Smooth muscle cell (in vitro differentiated cells): Measurements from ENCODE around the gene POLRMT. TPM values are rescaled to one million over a fixed set of nuclear protein-coding genes. Genes with fewer than 3 reads are reported as not detected.
A peak's percentile ranks its signal among the peaks of the same experiment; 100 is the strongest.

Experiments used
- DNase-seq: peaks from one replicate; lab custom pipeline; 2025; ENCODE audit not compliant: unreplicated experiment; lab: John Stamatoyannopoulos, UW
- H2AFZ ChIP-seq: fragments of 200-600 bp; sonication (generic); 2 replicates; pipeline ENCODE4 v1.6.0; 2016; ENCODE audit warnings: antibody characterized with exemption, low read depth, mild to moderate bottlenecking
- H3F3A ChIP-seq: fragments of 200-600 bp; sonication (generic); 2 replicates; pipeline ENCODE4 v1.6.0; 2017; ENCODE audit warnings: antibody characterized with exemption, low read depth
- H3K27ac ChIP-seq: fragments of 200-600 bp; sonication (generic); 2 replicates; pipeline ENCODE4 v1.5.1; 2016; ENCODE audit warnings: low read depth, mild to moderate bottlenecking
- H3K27me3 ChIP-seq: fragments of 200-600 bp; sonication (generic); 2 replicates; pipeline ENCODE4 v1.6.1; 2016; ENCODE audit warnings: low read depth, mild to moderate bottlenecking
- H3K36me3 ChIP-seq: fragments of 200-600 bp; sonication (generic); 2 replicates; pipeline ENCODE4 v1.5.1; 2016; ENCODE audit warnings: low read depth
- H3K4me1 ChIP-seq: fragments of 200-600 bp; sonication (generic); 2 replicates; pipeline ENCODE4 v1.5.1; 2016; ENCODE audit warnings: low read depth
- H3K4me2 ChIP-seq: fragments of 200-600 bp; sonication (generic); 2 replicates; pipeline ENCODE4 v1.6.0; 2016; ENCODE audit warnings: mild to moderate bottlenecking
- H3K4me3 ChIP-seq: fragments of 200-600 bp; sonication (generic); 2 replicates; pipeline ENCODE4 v1.5.1; 2016; ENCODE audit warnings: mild to moderate bottlenecking
- H3K79me2 ChIP-seq: fragments of 200-600 bp; sonication (generic); 2 replicates; pipeline ENCODE4 v1.6.0; 2016; ENCODE audit warnings: low read depth, mild to moderate bottlenecking
- H3K9ac ChIP-seq: fragments of 200-600 bp; sonication (generic); 2 replicates; pipeline ENCODE4 v1.6.0; 2016; ENCODE audit warnings: low read depth
- H3K9me3 ChIP-seq: fragments of 200-600 bp; sonication (generic); replicated peaks from 2 replicates; pipeline ENCODE4 v1.5.1; 2016; ENCODE audit warnings: low read depth
- H4K20me1 ChIP-seq: fragments of 200-600 bp; sonication (generic); 2 replicates; pipeline ENCODE4 v1.6.0; 2016; ENCODE audit warnings: low read depth
- WGBS: methylation state at CpG from one replicate; pipeline ENCODE4 v1.1.7; 2016; ENCODE audit warnings: low lambda C conversion rate; 5-methylcytosine and 5-hydroxymethylcytosine counted together
- polyA plus RNA-seq: library from polyadenylated mRNA; unstranded; fragments of >200 nt; fragmentation: Nextera tagmentation; extraction: Ambion mirVana; gene quantifications from 2 replicates; pipeline ENCODE4 v1.2.1, GENCODE V29; 2016
- total RNA-seq: library from RNA; depleted of rRNA; stranded (reverse); fragments of >200 nt; gene quantifications from 2 replicates; pipeline ENCODE4 v1.2.3, GENCODE V29; 2014
- TF ChIP-seq, protein P1 (sequence below): fragments of 200-600 bp; sonication (generic); IDR thresholded peaks from 2 replicates; pipeline ENCODE4 v1.5.1; 2017; ENCODE audit warnings: borderline replicate concordance, mild to moderate bottlenecking, antibody characterized with exemption; ENCODE audit not compliant: insufficient read depth, poor library complexity, severe bottlenecking

POLRMT gene
- total and polyA plus RNA-seq, 2 experiments from 2014 or later: 23.8 to 74.2 TPM

DNA sequence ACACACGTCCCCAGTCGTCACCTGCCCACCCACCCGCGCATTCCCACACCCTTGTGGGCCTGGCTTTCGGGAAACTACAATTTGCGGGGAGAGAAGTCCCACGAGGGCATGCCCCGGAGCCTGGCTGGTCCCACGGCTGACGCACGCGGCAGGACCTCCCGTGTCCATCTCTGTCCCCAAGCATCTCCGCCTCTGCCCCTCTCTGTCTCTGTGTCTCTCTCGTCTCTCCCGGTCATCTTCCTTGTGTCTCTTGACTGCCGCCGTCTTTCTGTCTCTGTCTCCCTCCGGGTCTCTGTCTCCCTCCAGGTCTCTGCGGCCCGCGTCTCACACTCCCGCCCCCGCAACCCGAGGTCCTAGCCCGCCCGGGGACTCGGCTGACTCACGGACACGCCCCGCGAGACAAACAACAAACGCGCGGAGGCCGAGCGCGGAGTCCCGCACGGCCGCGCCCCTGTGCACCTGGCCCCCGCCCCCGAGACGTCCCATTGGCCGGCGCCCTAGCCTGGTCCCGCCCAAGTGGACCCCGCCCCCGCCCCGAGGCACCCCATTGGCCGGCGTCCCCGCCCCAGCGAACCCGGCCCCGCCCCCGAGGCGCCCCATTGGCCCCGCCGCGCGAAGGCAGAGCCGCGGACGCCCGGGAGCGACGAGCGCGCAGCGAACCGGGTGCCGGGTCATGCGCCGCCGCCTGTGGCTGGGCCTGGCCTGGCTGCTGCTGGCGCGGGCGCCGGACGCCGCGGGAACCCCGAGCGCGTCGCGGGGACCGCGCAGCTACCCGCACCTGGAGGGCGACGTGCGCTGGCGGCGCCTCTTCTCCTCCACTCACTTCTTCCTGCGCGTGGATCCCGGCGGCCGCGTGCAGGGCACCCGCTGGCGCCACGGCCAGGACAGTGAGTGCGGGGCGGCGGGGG is 6.2 kb upstream of the POLRMT start, which contains the start of gene FGF22:
Gene FGF22, plus strand, starts transcription at position 627 of the 908 bp plus-strand sequence. Its CDS starts 47 bp downstream, at position 674.
- Histone ChIP-seq H3K36me3 (no peaks in the 10 kb centered on the region), H3K9me3 (no peaks in the 10 kb centered on the region), H3K4me1 (no peaks in the 10 kb centered on the region), H3K79me2 (no peaks in the 10 kb centered on the region), H3K4me3 (peak within 1 kb of the TSS; percentile 48), H3K27ac (no peak within 1 kb of the TSS), H3K4me2 (peak within 1 kb of the TSS; percentile 86), H4K20me1 (no peaks in the 10 kb centered on the region), H3K27me3 (no peaks in the 10 kb centered on the region), H2AFZ (no peak within 1 kb of the TSS), H3F3A (no peaks in the 10 kb centered on the region), H3K9ac (peak within 1 kb of the TSS; percentile 18)
- DNase-seq: peak; percentile 89
- WGBS: 10% methylated on average over 77 of the region's 109 CpGs
- TF ChIP-seq, protein P1, sequence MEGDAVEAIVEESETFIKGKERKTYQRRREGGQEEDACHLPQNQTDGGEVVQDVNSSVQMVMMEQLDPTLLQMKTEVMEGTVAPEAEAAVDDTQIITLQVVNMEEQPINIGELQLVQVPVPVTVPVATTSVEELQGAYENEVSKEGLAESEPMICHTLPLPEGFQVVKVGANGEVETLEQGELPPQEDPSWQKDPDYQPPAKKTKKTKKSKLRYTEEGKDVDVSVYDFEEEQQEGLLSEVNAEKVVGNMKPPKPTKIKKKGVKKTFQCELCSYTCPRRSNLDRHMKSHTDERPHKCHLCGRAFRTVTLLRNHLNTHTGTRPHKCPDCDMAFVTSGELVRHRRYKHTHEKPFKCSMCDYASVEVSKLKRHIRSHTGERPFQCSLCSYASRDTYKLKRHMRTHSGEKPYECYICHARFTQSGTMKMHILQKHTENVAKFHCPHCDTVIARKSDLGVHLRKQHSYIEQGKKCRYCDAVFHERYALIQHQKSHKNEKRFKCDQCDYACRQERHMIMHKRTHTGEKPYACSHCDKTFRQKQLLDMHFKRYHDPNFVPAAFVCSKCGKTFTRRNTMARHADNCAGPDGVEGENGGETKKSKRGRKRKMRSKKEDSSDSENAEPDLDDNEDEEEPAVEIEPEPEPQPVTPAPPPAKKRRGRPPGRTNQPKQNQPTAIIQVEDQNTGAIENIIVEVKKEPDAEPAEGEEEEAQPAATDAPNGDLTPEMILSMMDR: no peak

DNA sequence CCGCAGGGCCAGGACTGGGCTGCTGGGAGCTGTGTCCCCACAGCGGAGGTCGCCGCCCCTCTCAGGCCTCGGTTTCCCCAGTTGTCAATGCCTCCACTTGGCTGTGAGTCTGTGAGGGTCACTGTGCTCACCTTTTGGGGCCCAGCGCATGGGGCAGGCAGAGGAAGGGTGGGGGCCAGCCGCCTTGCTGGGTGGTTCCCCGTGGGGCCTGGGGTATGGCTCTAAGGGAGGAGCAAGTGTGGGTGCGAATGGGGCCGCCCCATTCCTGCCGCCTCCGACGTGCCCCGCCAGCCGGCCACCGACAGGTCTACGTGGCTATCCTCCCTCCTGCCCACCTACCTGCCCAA is 5.5 kb upstream of the POLRMT start:
- Histone ChIP-seq H3K9ac (peak overlapping the region; percentile 18), H2AFZ (no peak overlapping the region), H3K4me1 (peaks cover 6% of the 10 kb centered on the region), H3K79me2 (peaks cover 4% of the 10 kb centered on the region), H3K4me2 (peak overlapping the region; percentile 86), H3K27me3 (no peaks in the 10 kb centered on the region), H3K36me3 (no peaks in the 10 kb centered on the region), H4K20me1 (no peaks in the 10 kb centered on the region), H3K4me3 (peak overlapping the region; percentile 48), H3F3A (no peaks in the 10 kb centered on the region), H3K9me3 (no peaks in the 10 kb centered on the region), H3K27ac (no peak overlapping the region)
- 71% methylated on average over 16 of the region's 17 CpGs for WGBS
- TF ChIP-seq, protein P1: no peak
- no peak for DNase-seq

DNA sequence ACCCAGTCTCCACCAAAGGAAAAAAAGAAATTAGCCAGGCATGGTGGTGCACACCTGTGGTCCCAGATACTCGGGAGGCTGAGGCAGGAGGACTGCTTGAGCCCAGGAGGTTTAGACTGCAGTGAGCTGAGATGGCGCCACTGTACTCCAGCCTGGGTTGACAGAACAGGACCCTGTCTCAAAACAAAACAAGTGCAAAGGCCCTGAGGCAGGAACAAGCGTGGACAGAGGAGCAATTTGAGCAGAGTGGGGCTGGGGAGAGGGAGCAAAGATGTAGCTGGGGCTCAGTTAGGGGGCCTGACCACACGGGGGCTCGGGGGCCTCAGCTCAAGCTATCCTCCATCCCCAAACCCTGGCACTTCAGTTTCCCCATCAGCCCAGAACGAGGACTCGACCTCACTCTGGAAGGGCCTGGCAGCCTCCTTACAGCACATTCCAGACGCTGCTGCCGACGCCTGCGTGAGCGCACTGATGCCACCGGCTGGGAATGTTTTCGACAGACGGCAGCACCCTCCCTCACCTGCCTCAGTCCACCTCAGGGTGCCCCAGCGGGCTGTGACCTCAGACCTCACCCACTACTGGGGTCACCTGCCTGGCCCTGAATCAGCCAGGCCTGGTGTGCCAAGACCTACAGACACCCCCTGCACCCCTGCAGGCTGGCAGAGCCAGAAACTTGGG is 1.8 kb upstream of the POLRMT start:
- WGBS: 91% methylated on average over 16 of the region's 16 CpGs
- Histone ChIP-seq H4K20me1 (no peaks in the 10 kb centered on the region), H2AFZ (no peak overlapping the region), H3F3A (no peaks in the 10 kb centered on the region), H3K27me3 (no peaks in the 10 kb centered on the region), H3K4me3 (no peak overlapping the region), H3K79me2 (peaks cover 9% of the 10 kb centered on the region), H3K9ac (no peak overlapping the region), H3K4me1 (peaks cover 7% of the 10 kb centered on the region), H3K36me3 (no peaks in the 10 kb centered on the region), H3K9me3 (no peaks in the 10 kb centered on the region), H3K4me2 (no peak overlapping the region), H3K27ac (no peak overlapping the region)
- TF ChIP-seq, protein P1: no peak
- DNase-seq: no peak
